Common myeloid progenitor, CD34-positive (primary cell): ENCODE data around the gene ZFP36L2.

Experiments used
- CTCF ChIA-PET: fragments of 350-600 bp; sonication (Branson Sonifier 250); formaldehyde crosslinking; loops from one replicate; lab custom pipeline; 2021; ENCODE audit warnings: antibody characterized with exemption; lab: Charles Lee
- POLR2A ChIA-PET: fragments of 350-600 bp; sonication (Branson Sonifier 250); formaldehyde crosslinking; loops from one replicate; lab custom pipeline; 2021; ENCODE audit warnings: antibody characterized with exemption; lab: Charles Lee
- DNase-seq, 3 donors: peaks; one replicate each; pipeline versions ENCODE4 v3.0.0 to v3.0.0-alpha.2; 2013
- H3K27ac ChIP-seq, 2 experiments: 1 replicate in 1 of 2; 2 replicates in 1 of 2; pipeline ENCODE4 v1.7.0; 2013; ENCODE audit warnings: inconsistent platforms in 2 of 2, low read length in 2 of 2, mild to moderate bottlenecking in 2 of 2, low read depth in 1 of 2, moderate library complexity in 1 of 2; ENCODE audit not compliant: severe bottlenecking in 2 of 2, insufficient read depth in 1 of 2, poor library complexity in 1 of 2
- H3K27me3 ChIP-seq, 5 experiments: replicated peaks in 2 of 5; 1 replicate in 3 of 5; 2 replicates in 2 of 5; pipeline versions ENCODE4 v1.6.1 to v1.7.0; 2013; ENCODE audit warnings: low read length in 4 of 5, mild to moderate bottlenecking in 2 of 5, moderate library complexity in 2 of 5, inconsistent platforms in 1 of 5; ENCODE audit not compliant: insufficient read depth in 5 of 5, control insufficient read depth in 4 of 5
- H3K36me3 ChIP-seq, 4 experiments: 1 replicate in 2 of 4; 2 replicates in 2 of 4; pipeline versions ENCODE4 v1.6.1 to v1.7.0; 2013; ENCODE audit warnings: low read length in 3 of 4, control low read depth in 1 of 4, mild to moderate bottlenecking in 1 of 4; ENCODE audit not compliant: control insufficient read depth in 4 of 4, insufficient read depth in 4 of 4
- H3K4me1 ChIP-seq, 4 experiments: 1 replicate in 3 of 4; 2 replicates in 1 of 4; pipeline versions ENCODE4 v1.6.1 to v1.7.1; 2013; ENCODE audit warnings: low read length in 3 of 4, mild to moderate bottlenecking in 3 of 4, control low read depth in 1 of 4, inconsistent platforms in 1 of 4, moderate library complexity in 1 of 4; ENCODE audit not compliant: control insufficient read depth in 4 of 4, insufficient read depth in 4 of 4; ENCODE audit errors: control extremely low read depth in 1 of 4
- H3K4me3 ChIP-seq, 7 experiments: 1 replicate in 4 of 7; 2 replicates in 3 of 7; pipeline versions ENCODE4 v1.5.1 to v1.7.0; 2013; ENCODE audit warnings: mild to moderate bottlenecking in 7 of 7, low read length in 6 of 7, moderate library complexity in 6 of 7, inconsistent platforms in 2 of 7, low read depth in 2 of 7, control low read depth in 1 of 7; ENCODE audit not compliant: insufficient read depth in 4 of 7, control insufficient read depth in 1 of 7; ENCODE audit errors: extremely low read depth in 1 of 7
- H3K9me3 ChIP-seq, 5 experiments: 1 replicate in 4 of 5; 2 replicates in 1 of 5; pipeline versions ENCODE4 v1.6.1 to v1.7.1; 2013; ENCODE audit warnings: low read length in 4 of 5, mild to moderate bottlenecking in 2 of 5, inconsistent platforms in 1 of 5, low read depth in 1 of 5, moderate library complexity in 1 of 5; ENCODE audit not compliant: control insufficient read depth in 4 of 5, insufficient read depth in 2 of 5; ENCODE audit errors: control extremely low read depth in 1 of 5
- WGBS: methylation state at CpG from one replicate; pipeline ENCODE4 v1.1.5; 2013; ENCODE audit not compliant: insufficient coverage; 5-methylcytosine and 5-hydroxymethylcytosine counted together

Gene ZFP36L2

GRCh38 chr2:43238813-43239212 lies 12.4 kb upstream of the ZFP36L2 start:
- H3K36me3 ChIP-seq = peaks cover 0 to 11% (median 0%) of the 10 kb centered on the region in 4 experiments
- no peak for DNase-seq
- H3K27me3 ChIP-seq = no peaks in the 10 kb centered on the region
- no peak overlapping the region for H3K27ac ChIP-seq
- CTCF ChIA-PET = interaction anchor here (0.9 to 2.4 kb wide), 3 partner anchors 11 to 256 kb away, joined by 3 to 12 read pairs (median 3); partner anchors contain the start of gene ZFP36L2
- H3K4me1 ChIP-seq = peaks cover 0 to 21% (median 18%) of the 10 kb centered on the region in 4 experiments
- 100% methylated on average over 3 of the region's 3 CpGs for WGBS
- no peaks in the 10 kb centered on the region for H3K9me3 ChIP-seq
- no peak overlapping the region for H3K4me3 ChIP-seq
- POLR2A ChIA-PET = interaction anchor here (0.6 kb wide), 1 partner anchor 481 kb away, joined by 5 read pairs; no protein-coding TSS in a partner anchor

- POLR2A ChIA-PET = interaction anchor here (0.6 kb wide), 1 partner anchor 481 kb away, joined by 5 read pairs; no protein-coding TSS in a partner anchor
Observed at GRCh38 chr2:43238176-43238575, 11.8 kb upstream of the ZFP36L2 start.

GRCh38 chr2:43233218-43234212 lies 7.1 kb upstream of the ZFP36L2 start:
- Histone ChIP-seq H3K27me3 (no peaks in the 10 kb centered on the region), H3K4me1 (peaks cover 9 to 35% (median 21%) of the 10 kb centered on the region in 4 experiments), H3K27ac (no peak overlapping the region), H3K9me3 (no peaks in the 10 kb centered on the region), H3K4me3 (no peak overlapping the region), H3K36me3 (peaks cover 0 to 22% (median 17%) of the 10 kb centered on the region in 4 experiments)
- ChIA-PET POLR2A (no interaction called here), CTCF (no interaction called here)
- DNase-seq = peak in 2 of 3 donors; percentile 29 to 30
- WGBS = 91% methylated on average over 7 of the region's 9 CpGs

More at GRCh38 chr2:43238176-43238575, 11.8 kb upstream of the ZFP36L2 start:
- H3K9me3 ChIP-seq = no peaks in the 10 kb centered on the region
- H3K4me1 ChIP-seq = peaks cover 0 to 27% (median 23%) of the 10 kb centered on the region in 4 experiments
- no peak overlapping the region for H3K4me3 ChIP-seq
- no peak overlapping the region for H3K27ac ChIP-seq
- CTCF ChIA-PET = interaction anchor here (1.0 kb wide), 1 partner anchor 9 kb away, joined by 3 read pairs; no protein-coding TSS in a partner anchor
- H3K27me3 ChIP-seq = no peaks in the 10 kb centered on the region
- DNase-seq = peak in 1 of 3 donors; percentile 26
- peaks cover 0 to 7% (median 0%) of the 10 kb centered on the region in 4 experiments for H3K36me3 ChIP-seq

- H3K36me3 ChIP-seq = peaks cover 0 to 22% (median 17%) of the 10 kb centered on the region in 4 experiments
- no peak overlapping the region for H3K27ac ChIP-seq
- no peaks in the 10 kb centered on the region for H3K9me3 ChIP-seq
- ChIA-PET POLR2A (interaction anchor here (0.6 kb wide), 1 partner anchor 401 kb away, joined by 4 read pairs; no protein-coding TSS in a partner anchor), CTCF (interaction anchor here (0.9 to 1.8 kb wide), 3 partner anchors 9 to 405 kb away, joined by 3 to 4 read pairs (median 4); no protein-coding TSS in a partner anchor)
- H3K27me3 ChIP-seq = no peaks in the 10 kb centered on the region
- no peak for DNase-seq
- H3K4me3 ChIP-seq = no peak overlapping the region
- H3K4me1 ChIP-seq = peaks cover 16 to 44% (median 31%) of the 10 kb centered on the region in 4 experiments
- 92% methylated on average over 6 of the region's 7 CpGs for WGBS
Observed at GRCh38 chr2:43230951-43231827, 4.8 kb upstream of the ZFP36L2 start.

GRCh38 chr2:43230351-43230885 lies 4.0 kb upstream of the ZFP36L2 start:
- Histone ChIP-seq H3K36me3 (peaks cover 0 to 26% (median 21%) of the 10 kb centered on the region in 4 experiments), H3K9me3 (no peaks in the 10 kb centered on the region), H3K4me1 (peaks cover 16 to 44% (median 31%) of the 10 kb centered on the region in 4 experiments), H3K27me3 (no peaks in the 10 kb centered on the region), H3K27ac (no peak overlapping the region), H3K4me3 (no peak overlapping the region)
- 100% methylated on average over 1 of the region's 4 CpGs for WGBS
- ChIA-PET CTCF (interaction anchor here (0.7 to 13.6 kb wide), 13 partner anchors 23 to 404 kb away, joined by 3 to 178 read pairs (median 25); no protein-coding TSS in a partner anchor), POLR2A (no interaction called here)
- DNase-seq = no peak
